ENCODE results near the gene RNF225.

Gene RNF225

GRCh38 chr19:58355215-58355796 is 40.1 kb upstream of the RNF225 start:
- ChIA-PET CTCF (no interaction called here), POLR2A (ENCODE audit: low non-redundant PET) (interaction anchor here (0.6 kb wide), 1 partner anchor 165 kb away, joined by 3 read pairs; no protein-coding TSS in a partner anchor)
- DNase-seq (ENCODE audit: low spot score), result no peak
- H3K27ac ChIP-seq, result no peak overlapping the region
- TF ChIP-seq CTCF (conservative IDR thresholded peaks at IDR 0.05; ENCODE audit: low read depth), result no peak

GRCh38 chr19:58355908-58356765 is 39.3 kb upstream of the RNF225 start:
- H3K27ac ChIP-seq, result no peak overlapping the region
- no peak for DNase-seq (ENCODE audit: low spot score)
- no peak for TF ChIP-seq CTCF (conservative IDR thresholded peaks at IDR 0.05; ENCODE audit: low read depth)
- ChIA-PET POLR2A (ENCODE audit: low non-redundant PET) (interaction anchor here (0.6 kb wide), 1 partner anchor 164 kb away, joined by 3 read pairs; no protein-coding TSS in a partner anchor), CTCF (no interaction called here)

- POLR2A ChIA-PET (ENCODE audit: low non-redundant PET), result no interaction called here
Observed at GRCh38 chr19:58356766-58357480, 38.5 kb upstream of the RNF225 start.

GRCh38 chr19:58357481-58358145 is 37.8 kb upstream of the RNF225 start:
- DNase-seq (ENCODE audit: low spot score), result no peak
- ChIA-PET CTCF (interaction anchor here (0.7 kb wide), 1 partner anchor 15 kb away, joined by 3 read pairs; no protein-coding TSS in a partner anchor), POLR2A (ENCODE audit: low non-redundant PET) (no interaction called here)
- TF ChIP-seq CTCF (conservative IDR thresholded peaks at IDR 0.05; ENCODE audit: low read depth), result no peak
- H3K27ac ChIP-seq, result no peak overlapping the region; the same call in 1 of the 2 replicates

More at GRCh38 chr19:58356766-58357480, 38.5 kb upstream of the RNF225 start:
- DNase-seq (ENCODE audit: low spot score), result no peak
- CTCF ChIA-PET, result interaction anchor here (0.7 kb wide), 1 partner anchor 14 kb away, joined by 3 read pairs; no protein-coding TSS in a partner anchor
- no peak for TF ChIP-seq CTCF (conservative IDR thresholded peaks at IDR 0.05; ENCODE audit: low read depth)
- H3K27ac ChIP-seq, result no peak overlapping the region

GRCh38 chr19:58361900-58362271 is 33.6 kb upstream of the RNF225 start:
- CTCF ChIA-PET, result interaction anchor here (0.9 to 1.0 kb wide), 2 partner anchors 13 to 47 kb away, joined by 3 to 4 read pairs; partner anchors contain the start of gene ZNF584
- DNase-seq (ENCODE audit: low spot score), result peak; percentile 55
- POLR2A ChIA-PET (ENCODE audit: low non-redundant PET), result interaction anchor here (1.3 kb wide), 1 partner anchor 35 kb away, joined by 4 read pairs; the partner anchor contains the start of gene ZSCAN22
- peak overlapping the region; percentile 97 for H3K27ac ChIP-seq
- TF ChIP-seq CTCF (conservative IDR thresholded peaks at IDR 0.05; ENCODE audit: low read depth), result no peak
